GM19467 (cell line): ENCODE results near the gene SLCO6A1.

Source experiments
- ATAC-seq: cut with Tn5 transposase; IDR thresholded peaks from one replicate; pipeline ENCODE4 v1.9.1; 2021; ENCODE audit warnings: mild to moderate bottlenecking, moderate library complexity; ENCODE audit not compliant: unreplicated experiment

The SLCO6A1 gene

DNA sequence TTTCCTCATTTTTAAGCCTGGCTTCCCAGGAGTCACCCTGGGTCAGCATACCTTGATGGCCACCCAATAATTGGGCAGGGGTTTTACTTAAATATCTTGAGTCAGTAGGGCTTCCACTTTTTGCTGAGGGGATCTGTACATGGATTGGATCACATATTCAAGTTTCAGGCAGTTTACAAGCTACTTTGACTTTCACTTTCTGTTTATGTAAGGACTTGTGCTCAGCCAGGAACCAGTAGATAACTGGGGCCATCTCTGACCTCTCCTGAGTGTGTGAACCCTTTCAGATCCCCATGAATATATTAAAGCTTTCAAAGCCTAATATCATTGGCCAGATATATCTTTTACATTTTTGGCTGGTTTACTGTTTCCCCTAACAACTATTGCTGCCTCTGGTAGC is 45.1 kb downstream of the SLCO6A1 start:
- peak; percentile 90 for ATAC-seq

DNA sequence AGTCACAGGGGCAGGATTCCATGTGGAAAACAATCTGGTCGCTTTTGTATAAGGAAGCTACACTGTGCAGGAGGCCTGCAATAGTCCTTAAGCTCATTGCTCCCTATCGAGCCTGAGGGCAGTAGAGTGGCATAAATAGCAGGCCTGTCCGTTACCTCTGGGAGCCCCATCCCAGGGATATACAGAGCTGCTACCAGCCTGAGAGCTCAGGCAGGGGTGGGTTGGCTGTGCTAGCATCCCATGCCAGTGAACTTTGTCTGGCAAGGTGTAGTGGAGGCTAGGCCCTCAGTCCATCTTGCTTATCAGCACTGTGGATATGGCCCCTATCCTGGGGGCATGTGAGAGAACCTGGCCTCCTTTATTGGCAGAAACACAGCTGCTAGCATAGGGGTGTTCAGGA is 47.7 kb downstream of the SLCO6A1 start:
- ATAC-seq: no peak

DNA sequence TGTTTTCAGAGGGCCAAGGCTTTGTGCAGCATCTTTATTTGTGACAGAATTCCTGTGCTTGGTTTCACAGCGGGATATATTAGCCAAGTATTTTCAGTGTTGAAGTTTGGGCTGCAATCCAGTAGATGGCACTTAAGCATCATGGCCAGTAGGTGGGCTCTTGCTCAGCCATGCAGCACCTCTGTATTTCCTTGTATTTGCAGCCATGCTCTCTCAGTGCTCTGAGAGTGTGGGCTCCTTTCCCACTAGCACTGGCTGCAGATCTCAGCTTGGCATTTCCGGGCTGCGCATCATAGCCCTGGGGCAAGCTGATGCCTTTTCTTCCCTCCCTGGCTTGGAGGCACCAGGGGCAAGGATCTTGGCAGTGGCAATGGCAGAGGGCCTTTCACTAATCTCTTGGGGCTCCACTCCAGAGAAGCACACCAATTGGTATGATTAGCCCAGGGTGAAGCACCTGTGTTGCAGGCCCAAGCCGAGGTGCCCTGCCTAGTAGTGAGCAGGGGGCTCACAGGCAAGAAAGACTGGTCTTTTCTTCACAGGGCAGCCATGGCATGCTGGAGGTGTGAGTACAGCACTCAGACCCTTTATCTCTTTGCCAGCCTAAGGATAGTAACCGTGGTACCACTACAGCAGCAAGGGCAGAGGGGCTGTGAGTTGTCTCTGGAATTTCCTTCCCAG is 48.3 kb downstream of the SLCO6A1 start:
- ATAC-seq: no peak

DNA sequence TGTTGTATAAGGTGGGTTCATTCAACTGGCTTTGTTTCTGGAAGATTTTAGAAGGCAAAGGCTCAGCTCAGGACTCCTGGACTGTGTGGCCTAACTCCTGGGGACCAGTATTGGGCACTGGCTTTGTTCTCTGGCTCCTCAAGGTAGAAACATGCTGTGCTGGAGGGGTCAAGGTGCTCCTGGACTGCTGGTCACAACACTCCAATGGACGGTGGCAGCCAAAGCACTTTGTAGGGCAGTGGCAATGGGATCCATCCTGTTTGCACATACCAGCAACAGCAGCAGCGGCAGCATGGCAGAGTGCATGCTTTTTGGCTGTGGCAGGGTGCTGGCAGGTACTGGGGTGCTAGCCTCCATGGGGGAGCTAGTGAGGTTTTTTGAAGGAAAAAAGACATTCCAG is 65.3 kb downstream of the SLCO6A1 start:
- no peak for ATAC-seq

DNA sequence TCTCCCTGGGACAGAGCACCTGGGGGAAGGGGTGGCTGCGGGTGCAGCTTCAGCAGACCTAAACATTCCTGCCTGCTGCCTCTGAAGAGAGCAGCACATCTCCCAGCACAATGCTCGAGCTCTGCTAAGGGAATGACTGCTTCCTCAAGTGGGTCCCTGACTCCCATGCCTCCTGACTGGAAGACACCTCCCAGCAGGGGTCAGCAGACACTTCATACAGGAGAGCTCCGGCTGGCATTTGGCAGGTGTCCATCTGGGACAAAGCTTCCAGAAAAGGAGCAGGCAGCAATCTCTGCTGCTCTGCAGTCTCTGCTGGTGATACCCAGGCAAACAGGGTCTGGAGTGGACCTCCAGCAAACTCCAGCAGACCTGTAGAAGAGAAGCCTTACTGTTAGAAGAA is 77.2 kb downstream of the SLCO6A1 start:
- no peak for ATAC-seq

DNA sequence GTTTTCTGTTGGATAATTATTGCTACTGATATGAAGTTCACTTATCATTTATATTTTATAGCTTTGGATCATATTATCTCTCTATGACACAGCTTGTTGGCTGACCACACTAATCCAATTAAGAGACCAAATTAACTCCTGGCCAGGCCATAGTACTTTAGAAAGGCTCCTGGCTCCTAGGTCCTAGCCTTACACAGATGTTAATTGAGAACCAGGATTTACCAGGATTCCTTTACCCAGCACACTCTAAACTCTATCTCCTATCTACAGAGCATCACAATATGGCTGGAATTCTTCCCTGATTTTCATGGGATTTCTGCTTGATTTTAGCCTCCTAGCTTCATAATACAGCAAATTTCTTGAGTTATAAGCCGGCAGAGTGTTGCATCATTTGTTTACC is 80.3 kb downstream of the SLCO6A1 start:
- no peak for ATAC-seq

DNA sequence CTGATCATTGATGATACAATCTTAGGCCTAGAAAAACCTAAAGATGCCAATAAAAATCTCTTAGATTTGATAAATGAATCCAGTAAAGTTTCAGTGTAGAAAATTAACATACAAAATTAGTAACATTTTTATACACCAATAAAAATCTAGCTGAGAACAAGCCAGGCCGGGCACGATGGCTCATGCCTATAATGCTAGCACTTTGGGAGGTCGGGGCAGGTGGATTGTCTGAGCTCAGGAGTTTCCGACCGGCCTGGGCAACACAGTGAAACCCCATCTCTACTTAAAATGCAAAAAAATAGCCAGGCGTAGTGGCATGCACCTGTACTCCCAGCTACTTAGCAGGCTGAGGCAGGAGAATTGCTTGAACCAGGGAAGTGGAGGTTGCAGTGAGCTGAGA is 84.4 kb downstream of the SLCO6A1 start:
- no peak for ATAC-seq

DNA sequence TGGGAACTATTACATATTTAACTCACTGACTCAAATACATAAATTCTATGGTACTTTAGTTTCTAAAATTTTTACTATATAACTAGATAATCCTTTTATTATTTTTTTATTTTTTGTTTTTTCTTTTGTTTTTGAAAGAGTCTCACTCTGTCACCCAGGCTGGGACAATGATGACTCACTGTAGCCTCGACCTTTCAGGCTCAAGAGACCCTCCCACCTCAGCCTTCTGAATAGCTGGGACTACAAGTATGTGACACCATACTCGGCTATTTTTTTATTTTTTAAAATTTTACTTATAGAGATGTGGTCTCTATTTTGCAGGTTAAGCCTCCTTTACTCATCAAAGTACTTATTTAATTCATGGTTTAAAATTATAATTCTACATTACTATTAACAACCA is 110.6 kb downstream of the SLCO6A1 start:
- no peak for ATAC-seq

DNA sequence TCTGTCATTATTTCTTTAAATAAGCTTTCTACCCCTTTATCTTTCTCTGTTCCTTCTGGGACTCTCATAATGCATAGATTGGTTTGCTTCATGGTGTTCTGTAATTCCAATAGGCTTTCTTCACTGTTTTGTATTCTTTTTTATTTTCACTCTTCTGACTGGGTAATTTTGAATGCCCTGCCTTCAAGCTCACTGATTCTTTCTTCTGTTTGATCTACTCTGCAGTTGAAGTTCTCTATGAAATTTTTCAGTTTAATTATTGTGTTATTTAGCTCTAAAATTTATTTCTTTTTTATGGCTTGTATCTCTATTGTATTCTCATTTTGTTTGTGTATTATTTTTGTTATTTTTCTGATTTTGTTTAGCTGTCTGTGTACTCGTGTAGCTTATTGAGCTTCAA is 113.4 kb downstream of the SLCO6A1 start:
- ATAC-seq: no peak

DNA sequence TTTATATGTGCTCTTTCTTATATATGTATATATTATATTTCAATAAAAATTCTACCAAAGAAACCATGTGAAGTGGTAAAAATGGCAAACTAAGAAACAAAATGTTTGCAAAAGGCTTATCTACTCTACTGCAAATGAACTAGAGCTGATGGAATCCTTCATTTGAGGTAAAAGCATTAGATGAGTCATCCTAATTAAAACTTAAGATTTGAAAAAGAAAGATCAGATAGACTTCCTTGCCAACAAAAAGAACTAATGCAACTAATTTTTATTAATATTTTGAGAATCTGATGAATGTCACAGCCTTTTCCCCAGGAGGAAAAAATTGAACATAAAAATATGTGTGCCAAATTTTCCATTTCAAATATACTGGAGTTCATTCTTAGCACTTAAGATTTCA is 118.6 kb downstream of the SLCO6A1 start:
- ATAC-seq: no peak

DNA sequence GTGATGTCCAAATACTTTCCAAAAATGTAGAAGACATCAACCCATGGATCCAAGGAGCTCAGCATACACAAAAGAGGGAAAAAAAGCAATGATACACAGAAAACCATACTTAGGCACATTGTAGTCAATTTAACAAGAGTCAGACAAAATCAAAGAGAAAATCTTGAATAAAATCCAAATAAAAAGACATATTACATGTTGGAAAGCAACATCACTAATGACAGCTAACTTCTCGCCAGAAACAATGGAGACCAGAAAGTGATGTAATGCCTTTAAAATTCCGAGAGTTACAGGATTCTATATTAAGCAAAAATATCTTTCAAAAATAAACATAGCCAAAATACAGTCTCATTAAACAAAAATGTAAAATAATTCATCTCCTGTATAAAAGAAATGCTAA is 122.9 kb downstream of the SLCO6A1 start:
- no peak for ATAC-seq

DNA sequence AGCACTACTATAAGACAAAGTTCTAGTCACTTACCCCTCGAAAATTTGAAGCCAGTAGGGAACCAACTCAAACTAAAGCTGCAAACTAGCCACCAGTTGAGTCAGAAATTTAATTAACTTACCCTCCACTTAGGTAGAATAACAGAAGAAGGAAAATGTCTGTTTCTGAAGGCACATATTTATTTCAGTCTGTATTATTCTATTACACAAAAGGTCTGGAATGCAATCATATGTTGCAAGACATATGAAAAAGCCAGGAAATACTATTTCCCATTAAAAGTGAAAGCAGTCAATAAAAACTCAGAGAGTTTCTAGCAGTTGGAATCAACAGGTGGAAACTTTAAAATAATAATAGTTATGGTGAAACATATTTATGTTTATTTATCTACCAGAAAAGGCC is 123.5 kb downstream of the SLCO6A1 start:
- ATAC-seq: no peak

DNA sequence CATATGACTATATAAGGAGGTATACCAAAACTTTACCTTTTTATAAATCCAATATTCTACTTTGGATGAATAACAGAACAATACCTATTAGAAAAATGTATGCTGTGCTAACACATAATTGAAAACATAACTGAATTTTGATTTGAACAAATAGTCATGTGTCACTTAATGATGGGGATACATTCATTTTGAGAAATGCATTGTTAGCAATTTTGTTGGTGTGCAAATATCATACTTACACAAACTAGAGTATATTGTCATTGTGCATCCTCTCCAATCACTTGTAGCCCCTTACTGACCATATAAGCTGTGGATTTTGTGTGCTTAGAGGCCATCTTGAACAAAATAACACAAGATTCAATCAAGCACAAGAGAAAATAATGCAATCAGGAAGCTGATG is 130.4 kb downstream of the SLCO6A1 start:
- no peak for ATAC-seq

DNA sequence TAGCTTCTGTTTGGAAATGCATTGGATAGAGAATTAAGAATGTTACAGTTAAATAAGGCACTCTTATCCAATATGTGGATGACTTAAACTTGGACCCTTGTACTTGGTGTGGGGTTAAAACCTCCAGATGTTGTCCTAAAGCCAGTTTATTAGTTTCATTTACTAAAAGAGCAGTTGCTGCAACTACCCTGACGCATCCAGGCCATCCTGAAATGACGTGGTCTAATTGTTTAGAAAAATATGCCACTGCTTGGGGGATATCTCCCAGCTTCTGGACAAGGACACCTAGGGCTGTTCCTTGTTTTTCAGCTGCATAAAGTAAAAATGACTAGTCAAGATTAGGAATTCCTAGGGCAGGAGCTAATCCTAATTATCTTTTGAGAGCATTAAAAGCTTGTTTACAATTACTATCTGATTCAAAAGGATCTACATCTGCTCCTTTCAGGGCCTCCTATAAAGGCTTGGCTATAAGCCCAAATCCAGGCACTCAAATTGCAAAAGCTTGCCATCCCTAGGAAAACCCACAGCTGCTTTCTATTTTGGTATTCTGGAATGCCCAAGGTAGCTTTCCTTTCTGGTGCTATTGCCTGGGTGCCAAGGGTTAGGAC is 157.0 kb downstream of the SLCO6A1 start:
- no peak for ATAC-seq

DNA sequence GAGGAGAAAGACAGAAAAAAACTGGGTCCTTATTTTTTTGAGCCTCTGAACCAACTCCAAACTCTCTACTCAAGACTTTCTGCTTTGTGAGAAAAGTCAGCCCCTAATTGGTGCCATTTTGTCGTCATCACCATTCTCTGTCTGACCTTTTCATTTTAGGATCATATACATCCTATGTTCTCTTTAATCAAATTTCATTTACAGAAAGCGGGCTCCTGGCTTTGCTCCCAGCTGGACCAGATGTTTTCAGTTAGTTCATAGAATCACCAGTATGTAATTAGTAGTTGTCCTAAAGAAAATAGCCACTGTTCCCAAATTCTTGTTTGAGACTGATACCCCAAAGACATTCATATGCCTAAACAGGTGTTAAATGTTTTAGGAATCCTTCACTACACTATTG is 174.1 kb downstream of the SLCO6A1 start:
- ATAC-seq: no peak
